ENCODE data around the gene CUTA. TPM values are rescaled to one million over a fixed set of nuclear protein-coding genes. Genes with fewer than 3 reads are reported as not detected.
A peak's percentile ranks its signal among the peaks of the same experiment; 100 is the strongest.

Gene CUTA
- total and polyA plus RNA-seq, 2 of the 13 experiments (the other 11 are each of a cell fraction or from before 2014, with no cell fraction given), result 170 to 180 TPM

DNA sequence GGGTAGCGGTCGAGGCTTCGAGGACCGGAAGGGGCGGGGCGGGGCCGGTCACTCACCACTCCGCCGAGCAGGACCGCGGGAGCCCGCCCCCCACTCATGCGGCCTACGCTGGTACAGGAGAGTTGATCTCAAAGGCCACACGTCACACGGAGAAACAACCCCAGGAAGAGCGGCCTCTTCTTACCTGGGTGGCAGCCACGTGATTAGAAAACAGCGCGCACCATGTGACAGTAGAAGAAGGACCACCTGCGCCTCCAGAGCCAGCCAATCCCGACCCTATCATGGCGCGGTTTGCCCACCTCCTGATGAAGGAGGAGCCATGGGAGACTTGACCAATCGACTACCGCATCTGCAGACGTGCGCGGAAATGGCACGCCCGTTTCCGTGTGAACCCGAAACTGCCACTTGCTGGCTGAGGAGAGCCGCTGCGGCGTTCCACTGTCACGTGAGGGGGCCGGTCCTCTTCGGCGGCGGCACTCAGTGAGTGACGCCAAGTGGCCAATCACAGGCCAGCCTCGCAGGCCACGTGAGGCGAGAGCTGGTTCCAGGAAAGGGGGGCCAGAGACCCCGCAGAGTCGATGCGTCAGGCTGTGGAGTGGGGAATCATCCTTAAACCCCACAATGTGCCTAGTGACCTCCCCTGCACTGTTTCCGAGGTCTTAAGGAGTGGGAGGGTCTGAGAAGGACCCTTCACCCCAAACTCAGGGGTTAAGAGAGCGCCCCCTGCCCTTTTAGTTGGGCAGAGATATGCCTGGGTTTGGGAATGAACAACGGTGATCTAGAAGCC, at the start of gene CUTA (continued):
- TF ChIP-seq ONECUT2 (CRISPR knock-in tag; IDR thresholded peaks at IDR 0.05) (peak; percentile 34; the same call in 1 of the 2 replicates), ZBTB7B (CRISPR knock-in tag; IDR thresholded peaks at IDR 0.05) (peak; percentile 77; the same call in 1 of the 2 replicates), HIVEP1 (CRISPR knock-in tag; IDR thresholded peaks at IDR 0.05) (peak; percentile 75), ZNF329 (CRISPR knock-in tag; IDR thresholded peaks at IDR 0.05; ENCODE audit: low read depth) (peak; percentile 57; the same call in 1 of the 2 replicates), ZBTB21 (CRISPR knock-in tag; IDR thresholded peaks at IDR 0.05) (peak; percentile 61; the same call in 1 of the 2 replicates), ZNF337 (CRISPR knock-in tag; IDR thresholded peaks at IDR 0.05; ENCODE audit: borderline replicate concordance, low read depth) (peak; percentile 73; the same call in 1 of the 2 replicates), ZNF788 (CRISPR knock-in tag; IDR thresholded peaks at IDR 0.05; ENCODE audit: borderline replicate concordance) (peak; percentile 79), ZNF317 (CRISPR knock-in tag; IDR thresholded peaks at IDR 0.05) (peak; percentile 72; the same call in 1 of the 2 replicates), ZNF747 (CRISPR knock-in tag; IDR thresholded peaks at IDR 0.05; ENCODE audit: borderline replicate concordance) (peak; percentile 95; the same call in 1 of the 2 replicates), ZNF780A (CRISPR knock-in tag; IDR thresholded peaks at IDR 0.05) (no peak), SNAPC2 (CRISPR knock-in tag; IDR thresholded peaks at IDR 0.05) (peak; percentile 22; the same call in 1 of the 2 replicates)
- TF ChIP-seq, protein P1, sequence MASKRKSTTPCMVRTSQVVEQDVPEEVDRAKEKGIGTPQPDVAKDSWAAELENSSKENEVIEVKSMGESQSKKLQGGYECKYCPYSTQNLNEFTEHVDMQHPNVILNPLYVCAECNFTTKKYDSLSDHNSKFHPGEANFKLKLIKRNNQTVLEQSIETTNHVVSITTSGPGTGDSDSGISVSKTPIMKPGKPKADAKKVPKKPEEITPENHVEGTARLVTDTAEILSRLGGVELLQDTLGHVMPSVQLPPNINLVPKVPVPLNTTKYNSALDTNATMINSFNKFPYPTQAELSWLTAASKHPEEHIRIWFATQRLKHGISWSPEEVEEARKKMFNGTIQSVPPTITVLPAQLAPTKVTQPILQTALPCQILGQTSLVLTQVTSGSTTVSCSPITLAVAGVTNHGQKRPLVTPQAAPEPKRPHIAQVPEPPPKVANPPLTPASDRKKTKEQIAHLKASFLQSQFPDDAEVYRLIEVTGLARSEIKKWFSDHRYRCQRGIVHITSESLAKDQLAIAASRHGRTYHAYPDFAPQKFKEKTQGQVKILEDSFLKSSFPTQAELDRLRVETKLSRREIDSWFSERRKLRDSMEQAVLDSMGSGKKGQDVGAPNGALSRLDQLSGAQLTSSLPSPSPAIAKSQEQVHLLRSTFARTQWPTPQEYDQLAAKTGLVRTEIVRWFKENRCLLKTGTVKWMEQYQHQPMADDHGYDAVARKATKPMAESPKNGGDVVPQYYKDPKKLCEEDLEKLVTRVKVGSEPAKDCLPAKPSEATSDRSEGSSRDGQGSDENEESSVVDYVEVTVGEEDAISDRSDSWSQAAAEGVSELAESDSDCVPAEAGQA (IDR thresholded peaks at IDR 0.05; ENCODE audit: low read depth), result peak; percentile 34
- TF ChIP-seq, protein P1 (CRISPR knock-in tag; IDR thresholded peaks at IDR 0.05; ENCODE audit: borderline replicate concordance), result 0 out of 2 replicates have a peak, but pooled peaks have one; percentile 34
- TF ChIP-seq, protein P2, sequence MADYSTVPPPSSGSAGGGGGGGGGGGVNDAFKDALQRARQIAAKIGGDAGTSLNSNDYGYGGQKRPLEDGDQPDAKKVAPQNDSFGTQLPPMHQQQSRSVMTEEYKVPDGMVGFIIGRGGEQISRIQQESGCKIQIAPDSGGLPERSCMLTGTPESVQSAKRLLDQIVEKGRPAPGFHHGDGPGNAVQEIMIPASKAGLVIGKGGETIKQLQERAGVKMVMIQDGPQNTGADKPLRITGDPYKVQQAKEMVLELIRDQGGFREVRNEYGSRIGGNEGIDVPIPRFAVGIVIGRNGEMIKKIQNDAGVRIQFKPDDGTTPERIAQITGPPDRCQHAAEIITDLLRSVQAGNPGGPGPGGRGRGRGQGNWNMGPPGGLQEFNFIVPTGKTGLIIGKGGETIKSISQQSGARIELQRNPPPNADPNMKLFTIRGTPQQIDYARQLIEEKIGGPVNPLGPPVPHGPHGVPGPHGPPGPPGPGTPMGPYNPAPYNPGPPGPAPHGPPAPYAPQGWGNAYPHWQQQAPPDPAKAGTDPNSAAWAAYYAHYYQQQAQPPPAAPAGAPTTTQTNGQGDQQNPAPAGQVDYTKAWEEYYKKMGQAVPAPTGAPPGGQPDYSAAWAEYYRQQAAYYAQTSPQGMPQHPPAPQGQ (CRISPR knock-in tag; IDR thresholded peaks at IDR 0.05; ENCODE audit: borderline replicate concordance), result 0 out of 2 replicates have a peak, but pooled peaks have one; percentile 52
- TF ChIP-seq, protein P3, sequence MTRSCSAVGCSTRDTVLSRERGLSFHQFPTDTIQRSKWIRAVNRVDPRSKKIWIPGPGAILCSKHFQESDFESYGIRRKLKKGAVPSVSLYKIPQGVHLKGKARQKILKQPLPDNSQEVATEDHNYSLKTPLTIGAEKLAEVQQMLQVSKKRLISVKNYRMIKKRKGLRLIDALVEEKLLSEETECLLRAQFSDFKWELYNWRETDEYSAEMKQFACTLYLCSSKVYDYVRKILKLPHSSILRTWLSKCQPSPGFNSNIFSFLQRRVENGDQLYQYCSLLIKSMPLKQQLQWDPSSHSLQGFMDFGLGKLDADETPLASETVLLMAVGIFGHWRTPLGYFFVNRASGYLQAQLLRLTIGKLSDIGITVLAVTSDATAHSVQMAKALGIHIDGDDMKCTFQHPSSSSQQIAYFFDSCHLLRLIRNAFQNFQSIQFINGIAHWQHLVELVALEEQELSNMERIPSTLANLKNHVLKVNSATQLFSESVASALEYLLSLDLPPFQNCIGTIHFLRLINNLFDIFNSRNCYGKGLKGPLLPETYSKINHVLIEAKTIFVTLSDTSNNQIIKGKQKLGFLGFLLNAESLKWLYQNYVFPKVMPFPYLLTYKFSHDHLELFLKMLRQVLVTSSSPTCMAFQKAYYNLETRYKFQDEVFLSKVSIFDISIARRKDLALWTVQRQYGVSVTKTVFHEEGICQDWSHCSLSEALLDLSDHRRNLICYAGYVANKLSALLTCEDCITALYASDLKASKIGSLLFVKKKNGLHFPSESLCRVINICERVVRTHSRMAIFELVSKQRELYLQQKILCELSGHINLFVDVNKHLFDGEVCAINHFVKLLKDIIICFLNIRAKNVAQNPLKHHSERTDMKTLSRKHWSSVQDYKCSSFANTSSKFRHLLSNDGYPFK (CRISPR knock-in tag; IDR thresholded peaks at IDR 0.05; ENCODE audit: borderline replicate concordance), result peak; percentile 79
- TF ChIP-seq, protein P4, sequence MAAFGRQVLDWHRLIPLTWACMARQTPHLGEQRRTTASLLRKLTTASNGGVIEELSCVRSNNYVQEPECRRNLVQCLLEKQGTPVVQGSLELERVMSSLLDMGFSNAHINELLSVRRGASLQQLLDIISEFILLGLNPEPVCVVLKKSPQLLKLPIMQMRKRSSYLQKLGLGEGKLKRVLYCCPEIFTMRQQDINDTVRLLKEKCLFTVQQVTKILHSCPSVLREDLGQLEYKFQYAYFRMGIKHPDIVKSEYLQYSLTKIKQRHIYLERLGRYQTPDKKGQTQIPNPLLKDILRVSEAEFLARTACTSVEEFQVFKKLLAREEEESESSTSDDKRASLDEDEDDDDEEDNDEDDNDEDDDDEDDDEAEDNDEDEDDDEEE (CRISPR knock-in tag; IDR thresholded peaks at IDR 0.05), result peak; percentile 93; the same call in 1 of the 2 replicates

Measured in HepG2 (cell line).